Superior temporal gyrus (tissue), 1 donor: ENCODE data around the gene IDH1.

ENCODE experiments used
- DNase-seq: peaks from one replicate; pipeline ENCODE4 v3.0.0-alpha.2; 2016; ENCODE audit errors: extremely low spot score

The IDH1 gene

DNA sequence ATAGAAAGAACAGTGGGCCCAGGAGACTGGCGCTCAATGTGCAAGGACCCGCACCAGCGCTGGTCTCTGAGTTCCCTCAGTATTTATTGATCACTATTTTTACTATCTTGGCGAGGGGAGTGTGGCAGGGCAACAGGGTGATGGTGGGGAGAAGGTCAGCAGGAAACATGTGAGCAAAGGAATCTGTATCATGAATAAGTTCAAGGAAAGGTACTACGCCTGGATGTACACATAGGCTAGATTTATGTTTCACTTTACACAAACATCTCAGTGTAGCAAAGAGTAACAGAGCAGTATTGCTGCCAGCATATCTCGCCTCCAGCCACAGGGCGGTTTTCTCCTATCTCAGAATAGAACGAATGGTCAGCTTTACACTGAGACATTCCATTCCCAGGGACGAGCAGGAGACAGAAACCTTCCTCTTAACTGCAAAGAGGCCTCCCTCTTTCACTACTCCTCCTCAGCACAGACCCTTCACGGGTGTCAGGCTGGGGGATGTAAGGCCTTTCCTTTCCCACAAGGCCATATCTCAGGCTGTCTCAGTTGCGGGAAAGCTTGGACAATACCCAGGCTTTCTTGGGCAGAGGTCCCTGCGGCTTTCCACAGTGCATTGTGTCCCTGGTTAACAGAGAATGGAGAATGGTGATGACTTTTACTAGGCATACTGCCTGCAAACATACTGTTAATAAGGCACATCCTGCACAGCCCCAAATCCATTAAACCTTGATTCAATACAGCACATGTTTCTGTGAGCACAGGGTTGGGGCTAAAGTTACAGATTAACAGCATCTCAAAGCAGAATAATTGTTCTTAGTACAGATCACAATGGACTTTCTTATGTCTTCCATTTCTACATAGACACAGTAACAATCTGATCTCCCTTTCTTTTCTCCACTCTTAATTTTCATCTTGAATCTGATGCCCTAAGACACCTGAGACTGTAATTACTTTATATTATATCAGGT lies 2.3 kb upstream of the IDH1 start:
- peak; percentile 27 for DNase-seq

DNA sequence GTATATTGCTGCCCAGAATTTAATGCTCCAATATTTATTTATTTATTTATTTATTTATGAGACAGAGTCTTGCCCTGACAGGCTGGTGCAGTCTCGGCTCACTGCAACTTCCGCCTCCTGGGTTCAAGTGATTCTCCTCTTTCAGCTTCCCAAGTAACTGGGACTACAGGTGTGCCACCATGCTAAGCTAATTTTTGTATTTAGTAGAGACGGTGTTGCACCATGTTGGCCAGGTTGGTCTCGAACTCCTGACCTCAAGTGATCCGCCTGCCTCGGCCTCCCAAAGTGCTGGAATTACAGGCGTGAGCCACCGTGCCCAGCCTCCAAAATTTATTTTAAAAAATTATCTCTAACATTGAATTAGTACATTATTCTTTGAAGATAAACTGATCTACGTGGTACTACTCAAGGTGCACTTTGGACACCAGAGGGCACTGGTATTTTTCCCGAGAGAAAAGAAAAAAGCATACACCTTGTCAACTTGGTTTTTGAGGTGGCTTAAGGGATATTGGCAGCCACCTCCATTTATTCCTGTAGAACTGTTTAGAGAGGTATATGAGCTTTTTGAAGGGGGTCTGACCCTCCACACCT lies 1.4 kb upstream of the IDH1 start:
- DNase-seq = no peak

DNA sequence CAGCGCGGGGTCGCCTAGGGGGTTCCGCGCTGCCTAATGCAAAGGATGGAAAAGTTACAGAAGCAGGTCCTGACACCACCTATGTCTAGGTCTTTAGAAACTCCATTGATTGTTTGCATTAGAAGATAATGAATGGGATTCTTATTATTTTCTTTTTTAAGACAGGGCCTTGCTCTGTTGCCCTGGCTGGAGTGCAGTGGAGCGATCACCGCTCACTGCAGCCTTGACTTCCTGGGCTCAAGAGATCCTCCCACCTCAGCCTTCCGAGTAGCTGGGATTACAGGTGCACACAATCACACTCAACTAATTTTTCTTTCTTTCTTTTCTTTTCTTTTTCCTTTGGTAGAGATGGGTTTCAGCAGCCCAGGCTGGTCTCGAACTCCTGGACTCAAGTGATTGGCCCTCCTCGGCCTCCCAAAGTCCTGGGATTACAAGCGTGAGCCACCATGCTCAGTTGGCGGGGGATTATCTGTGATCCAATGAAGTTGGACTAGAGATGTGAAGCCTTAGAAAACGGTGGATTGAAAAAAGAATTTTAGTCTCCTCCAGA lies 761 bp upstream of the IDH1 start:
- no peak for DNase-seq

DNA sequence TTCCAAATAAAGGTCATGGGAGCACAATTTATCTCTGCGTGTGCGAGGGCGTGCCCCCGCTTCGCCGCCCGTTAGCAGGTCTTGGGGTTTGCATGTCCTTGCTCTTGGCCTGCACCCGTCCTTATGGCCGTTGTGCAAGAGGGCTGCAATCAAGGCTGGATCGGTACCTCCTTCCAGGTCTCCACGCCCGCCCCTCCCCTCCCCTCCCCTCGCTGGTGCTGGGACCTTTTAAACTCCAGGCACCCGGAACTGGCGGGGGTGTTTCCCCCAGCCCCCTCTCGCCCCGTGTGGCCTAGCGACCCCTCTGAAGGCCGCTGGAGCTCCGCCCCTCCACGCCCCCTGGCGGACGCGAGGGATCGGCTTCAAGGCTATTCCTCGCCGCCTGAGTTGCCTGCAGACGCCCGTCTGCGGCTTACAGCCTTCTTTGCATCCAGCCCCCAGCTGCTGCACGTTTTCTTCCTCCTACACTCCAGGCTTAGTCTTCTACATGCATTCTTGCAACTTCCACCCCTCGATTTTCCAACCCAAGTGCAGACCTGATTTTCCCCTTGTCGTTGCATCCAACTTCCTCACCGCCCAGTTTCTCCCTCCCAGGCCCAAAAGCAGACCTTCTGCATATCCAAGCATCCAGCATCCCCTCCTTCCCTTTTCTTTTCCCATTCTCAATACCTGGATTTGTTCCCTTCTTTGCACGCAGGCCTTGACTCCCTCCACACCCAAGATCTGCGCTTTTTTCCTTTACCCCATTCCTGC lies 577 bp downstream of the IDH1 start:
- DNase-seq = peak; percentile 91

DNA sequence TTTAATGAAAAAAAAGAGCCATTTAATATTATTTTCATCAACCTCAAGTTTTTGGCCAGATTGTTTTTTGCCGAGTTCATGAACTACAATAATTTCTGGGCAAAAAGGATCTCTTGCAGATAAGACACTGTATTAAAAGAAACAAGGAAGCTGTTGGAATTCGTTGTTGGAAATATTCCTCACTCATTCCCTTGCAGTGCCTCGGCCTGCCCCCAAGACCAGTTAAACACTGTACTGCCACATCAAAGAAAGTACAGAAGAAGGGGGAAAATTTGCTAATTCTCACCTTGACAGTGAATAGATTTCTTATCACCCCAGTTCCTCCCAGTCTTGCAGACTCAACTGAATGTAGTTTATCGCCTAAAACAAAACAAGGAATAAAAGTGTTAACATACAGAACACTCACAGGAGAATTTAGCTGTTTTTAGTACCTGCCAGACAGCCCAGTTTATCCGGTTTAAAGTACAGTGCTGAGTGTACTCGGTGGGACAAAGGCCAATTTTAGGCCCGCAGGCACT lies 1.2 kb downstream of the IDH1 start:
- DNase-seq = peak; percentile 38

DNA sequence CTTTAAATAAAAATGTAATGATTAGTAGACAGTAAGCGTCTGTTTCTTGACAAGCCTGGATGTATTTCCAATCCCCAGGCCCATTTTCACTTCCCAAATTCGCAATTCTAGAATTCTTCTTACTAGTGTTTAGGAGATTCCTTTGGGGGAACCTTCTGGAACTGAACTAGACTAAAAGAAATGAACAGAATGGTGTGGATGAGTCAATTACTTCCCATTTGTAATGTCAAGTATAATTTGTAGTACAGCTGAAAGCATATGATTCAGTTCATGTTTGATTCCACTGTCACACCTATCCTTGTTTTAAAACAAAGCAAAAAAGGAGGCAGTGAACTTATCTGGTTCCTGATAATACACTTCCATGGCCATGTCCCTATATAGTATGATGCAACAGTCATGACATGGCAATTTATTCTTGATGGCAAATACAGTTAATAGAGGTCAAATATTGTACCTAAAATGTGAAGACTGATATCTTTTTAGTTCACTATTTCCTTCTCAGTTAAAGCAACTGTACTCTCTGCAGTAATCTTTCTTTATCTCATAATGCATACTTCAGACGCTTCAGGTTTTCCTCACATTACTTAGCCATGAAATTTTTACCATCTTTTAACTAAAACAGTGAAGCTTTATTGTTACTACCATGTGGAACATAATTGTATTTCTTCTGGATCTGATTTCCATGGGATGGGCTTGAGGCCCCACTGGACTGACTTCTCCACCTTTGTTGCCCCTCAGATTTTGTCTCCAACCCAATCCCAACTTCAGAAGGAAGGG lies 2.0 kb downstream of the IDH1 start:
- peak; percentile 26 for DNase-seq

DNA sequence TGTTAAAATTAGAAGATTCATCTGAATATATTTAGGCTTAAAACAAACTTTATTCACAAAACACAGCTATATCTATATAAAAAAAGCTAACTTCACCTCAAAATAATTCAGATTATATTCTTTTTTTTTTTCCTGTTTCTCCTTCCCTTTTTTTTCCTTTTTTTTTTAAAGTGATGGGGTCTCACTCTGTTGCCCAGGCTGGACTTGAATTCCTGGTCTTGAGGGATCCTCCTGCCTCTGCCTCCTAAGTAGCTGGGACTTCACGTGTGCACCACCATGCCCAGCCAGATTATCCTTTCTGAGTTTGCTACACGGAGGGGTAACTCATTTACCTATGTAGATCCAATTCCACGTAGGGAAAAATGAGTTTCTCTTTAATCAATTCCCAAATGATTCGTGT lies 3.8 kb downstream of the IDH1 start:
- DNase-seq = no peak

DNA sequence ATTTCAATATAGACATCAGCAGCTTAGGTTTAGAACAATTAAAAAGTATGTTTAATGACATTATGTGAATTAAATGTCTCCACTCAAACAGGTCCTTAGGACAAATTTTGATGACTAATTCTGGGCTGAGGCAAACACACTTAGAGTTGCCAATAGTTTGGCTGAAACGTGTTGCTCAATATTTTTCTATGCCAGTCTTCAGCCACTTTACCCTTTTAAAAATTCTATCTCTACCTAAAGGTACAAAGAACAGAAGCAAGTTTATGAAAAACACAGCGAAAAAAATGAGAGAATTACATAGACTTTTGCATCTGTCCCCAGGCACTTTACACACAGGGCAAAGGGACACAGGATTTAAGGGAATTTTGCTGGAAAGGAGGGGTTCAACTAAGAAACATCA lies 4.5 kb downstream of the IDH1 start:
- no peak for DNase-seq

DNA sequence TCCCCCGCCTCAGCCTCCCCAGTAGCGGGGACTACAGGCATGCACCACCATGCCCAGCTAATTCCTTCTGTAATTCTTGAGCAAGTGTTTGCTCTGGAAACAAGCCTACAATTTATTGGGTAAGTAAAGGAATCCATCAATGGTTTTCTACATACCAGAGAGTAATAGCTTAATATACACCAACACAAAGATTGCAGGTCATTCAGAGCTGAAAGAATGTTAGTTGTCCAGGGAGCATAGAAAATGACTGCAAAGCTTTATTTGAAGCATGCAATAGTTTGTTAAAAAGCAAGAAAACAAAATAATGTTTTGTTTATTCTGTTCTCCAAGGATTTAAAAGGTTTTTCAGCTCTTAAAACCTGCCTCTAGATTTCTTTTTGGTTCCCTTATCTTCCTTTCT lies 5.6 kb downstream of the IDH1 start:
- DNase-seq = no peak

DNA sequence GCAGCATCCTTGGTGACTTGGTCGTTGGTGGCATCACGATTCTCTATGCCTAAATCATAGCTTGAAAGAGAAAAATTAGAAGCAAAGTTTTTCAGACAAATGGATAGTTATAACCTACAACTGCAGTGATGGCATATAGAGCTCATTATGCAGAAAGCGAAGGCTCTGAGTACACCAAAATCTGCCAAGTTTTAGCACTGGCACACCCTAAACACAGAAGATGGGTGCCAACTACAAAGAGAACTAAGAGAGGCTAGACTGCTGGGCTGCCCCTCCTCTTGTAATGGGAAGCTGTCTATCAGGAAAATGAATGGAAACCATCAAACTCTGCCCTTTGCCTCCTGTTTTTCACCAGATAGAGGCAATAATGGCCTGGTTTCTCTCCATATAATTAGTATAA lies 6.3 kb downstream of the IDH1 start:
- no peak for DNase-seq

DNA sequence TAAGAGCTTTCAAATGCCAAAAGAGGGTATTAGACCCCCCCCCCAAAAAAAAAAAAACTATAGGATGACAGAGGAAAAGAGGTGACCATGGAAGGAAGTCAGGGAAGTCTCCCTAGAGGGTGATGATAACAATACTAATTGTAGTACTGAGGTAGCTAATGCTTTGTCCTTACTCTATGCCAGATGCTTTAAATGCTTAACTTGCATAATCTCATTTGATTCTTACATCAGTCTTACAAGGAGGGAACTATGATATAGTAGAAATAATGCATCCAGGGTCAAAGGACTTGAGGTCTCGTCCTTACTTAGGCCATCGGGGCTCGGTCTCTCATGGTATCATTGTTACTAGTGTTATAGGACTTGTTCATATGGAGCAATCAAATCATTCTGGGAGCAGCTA lies 9.1 kb downstream of the IDH1 start:
- DNase-seq = no peak

DNA sequence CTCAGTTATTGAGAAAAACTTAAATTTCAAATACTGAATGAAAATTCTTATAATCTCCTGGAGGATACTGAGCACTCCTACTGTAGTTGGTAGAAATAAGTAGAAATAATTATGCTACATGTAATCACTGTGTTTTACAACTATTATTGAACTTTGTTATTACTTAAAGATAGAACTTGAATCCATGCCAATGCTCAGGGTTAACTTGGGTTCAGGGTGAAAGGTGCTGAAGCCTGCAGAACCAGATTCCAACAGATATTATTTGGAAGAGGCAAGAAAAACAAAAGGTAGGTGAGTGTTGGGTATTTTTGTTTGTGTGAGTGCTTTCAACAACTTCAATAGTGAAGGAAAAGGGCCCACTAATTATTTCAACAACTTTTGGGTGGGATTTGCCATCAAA lies 10.4 kb downstream of the IDH1 start:
- DNase-seq = no peak

DNA sequence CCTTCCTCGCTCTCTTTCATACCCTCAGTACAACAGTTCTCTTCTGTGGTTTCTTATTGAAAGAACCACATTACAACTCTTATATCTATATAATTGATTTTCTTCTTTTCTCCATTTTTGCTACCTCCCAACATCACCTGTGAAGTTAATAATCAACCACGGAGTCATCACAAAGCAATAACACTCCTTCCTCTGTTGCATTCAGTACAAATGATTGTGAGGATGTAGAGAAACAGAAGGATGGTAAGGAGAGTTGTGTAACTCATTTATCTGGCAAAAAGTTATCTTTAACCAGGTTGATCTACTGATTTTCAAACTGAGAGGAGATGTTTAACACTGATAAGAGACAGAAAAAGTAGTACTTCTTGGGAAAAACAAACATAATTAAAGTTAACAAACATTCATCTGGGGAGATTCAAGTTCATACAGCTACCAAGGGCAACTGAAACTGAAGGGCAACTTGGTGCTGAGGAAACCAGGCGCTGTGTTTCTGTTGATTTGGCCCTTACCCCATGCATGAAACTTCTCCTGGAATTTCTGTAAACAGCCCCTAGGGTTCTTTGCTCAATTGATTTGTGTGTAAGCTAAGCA lies 14.2 kb downstream of the IDH1 start:
- no peak for DNase-seq

DNA sequence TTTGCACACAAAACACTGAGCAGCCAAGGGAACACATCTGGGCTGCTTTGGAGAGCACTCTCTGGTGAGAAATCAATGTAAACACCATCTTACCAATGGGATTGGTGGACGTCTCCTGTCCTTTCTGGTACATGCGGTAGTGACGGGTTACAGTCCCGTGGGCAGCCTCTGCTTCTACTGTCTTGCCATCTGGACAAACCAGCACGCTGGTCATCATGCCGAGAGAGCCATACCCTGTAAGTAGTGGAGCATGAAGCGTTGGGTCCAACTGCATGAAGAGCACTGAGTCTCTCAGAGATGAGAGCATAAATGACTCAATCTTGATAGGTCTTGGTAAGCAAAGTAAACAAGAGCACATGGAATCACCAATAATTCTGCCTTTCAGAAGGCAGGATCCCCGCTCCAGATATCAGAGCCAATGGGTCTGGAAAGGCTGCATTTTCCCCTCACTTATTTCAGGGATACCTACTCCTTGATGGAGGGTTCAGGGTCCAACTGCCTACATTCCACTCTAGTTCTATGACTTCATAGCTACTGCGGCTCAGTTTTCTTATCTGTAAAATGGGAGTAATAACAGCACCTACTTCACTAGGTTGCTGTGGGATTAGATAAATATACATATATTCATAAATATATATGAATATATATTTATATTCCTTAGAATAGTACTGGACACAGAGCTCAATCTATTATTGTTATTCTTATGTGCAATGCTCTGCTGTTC lies 14.9 kb downstream of the IDH1 start:
- DNase-seq = no peak

DNA sequence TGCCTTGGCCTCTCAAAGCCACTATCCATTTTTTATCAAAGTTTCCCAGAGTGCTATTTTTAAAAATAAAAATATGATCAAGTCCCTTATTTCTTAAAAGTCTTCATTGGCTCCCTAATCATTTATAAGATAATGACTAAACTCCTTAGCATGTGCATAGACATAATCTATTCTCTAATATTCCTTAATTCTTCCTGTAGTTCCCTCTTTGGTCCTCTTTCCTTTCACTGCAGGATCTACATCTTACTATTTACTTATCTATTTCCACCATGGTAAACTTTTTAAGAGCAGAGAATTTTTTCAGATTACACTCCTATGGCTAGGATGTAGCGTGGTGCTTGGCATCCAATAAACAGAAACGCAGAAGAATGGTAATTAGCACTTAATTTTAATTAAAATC lies 19.0 kb downstream of the IDH1 start:
- no peak for DNase-seq

DNA sequence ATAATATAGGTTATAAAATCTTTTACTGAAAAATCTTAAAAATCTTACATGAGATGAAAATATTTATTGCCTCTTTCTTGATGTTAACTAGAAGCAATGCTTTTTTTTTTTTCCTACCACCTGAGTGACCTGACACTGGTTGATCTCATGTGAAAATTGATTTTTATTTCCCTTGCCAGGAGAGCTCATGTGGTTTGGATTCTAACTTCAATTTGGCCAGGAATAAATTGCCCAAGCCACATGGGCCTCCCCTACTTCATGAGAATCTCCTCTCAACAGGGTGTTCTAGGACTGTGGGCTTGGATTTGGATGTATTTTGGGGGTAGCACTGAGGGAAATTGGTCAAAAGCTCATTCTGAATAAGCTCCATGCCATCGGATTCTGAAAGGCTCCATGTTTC lies 20.1 kb downstream of the IDH1 start:
- DNase-seq = no peak

DNA sequence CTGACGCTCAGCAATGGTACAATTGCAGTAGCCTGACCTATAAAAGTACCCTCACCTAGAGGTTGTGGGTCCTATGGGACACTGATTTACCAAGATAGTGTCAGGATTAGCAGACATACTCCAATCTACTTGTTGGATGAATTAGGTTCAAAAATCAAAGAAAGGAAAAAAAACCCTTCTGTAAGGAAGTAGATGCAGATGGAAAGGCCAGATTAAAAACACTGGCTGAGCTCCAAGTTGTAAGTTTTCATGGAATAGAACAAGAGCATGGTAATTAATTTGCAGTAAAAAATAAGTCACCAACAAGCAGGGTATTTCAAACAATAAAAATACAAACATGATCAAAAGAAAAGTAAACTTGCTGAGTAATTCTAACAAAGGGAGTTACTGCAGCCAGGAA lies 26.4 kb downstream of the IDH1 start:
- DNase-seq = no peak

DNA sequence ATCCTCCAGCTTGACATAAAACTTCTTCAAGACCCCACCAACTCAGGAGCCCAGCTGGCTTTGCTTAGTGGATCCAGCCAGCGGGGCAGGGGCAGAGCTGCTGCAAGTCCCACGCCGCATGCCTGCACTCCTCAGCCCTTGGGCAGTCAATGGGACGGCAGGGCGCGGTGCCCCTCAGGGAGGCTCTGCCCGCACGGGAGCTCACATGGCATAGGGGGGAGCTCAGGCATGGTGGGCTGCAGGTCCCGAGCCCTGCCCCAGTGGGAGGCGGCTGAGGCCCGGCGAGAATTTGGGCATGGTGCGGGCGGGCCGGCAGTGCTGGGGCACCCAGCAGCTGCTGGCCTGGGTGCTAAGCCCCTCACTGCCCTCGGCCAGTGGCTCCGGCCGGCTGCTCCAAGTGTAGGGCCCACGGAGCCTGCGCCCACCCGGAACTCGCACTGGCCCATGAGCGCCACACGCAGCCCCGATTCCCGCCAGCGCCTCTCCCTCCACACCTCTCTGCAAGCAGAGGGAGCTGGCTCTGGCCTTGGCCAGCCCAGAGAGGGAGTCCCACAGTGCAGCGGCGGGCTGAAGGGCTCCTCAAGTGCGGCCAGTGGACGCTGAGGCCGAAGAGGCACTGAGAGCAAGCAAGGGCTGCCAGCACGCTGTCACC lies 27.2 kb downstream of the IDH1 start:
- DNase-seq = no peak

DNA sequence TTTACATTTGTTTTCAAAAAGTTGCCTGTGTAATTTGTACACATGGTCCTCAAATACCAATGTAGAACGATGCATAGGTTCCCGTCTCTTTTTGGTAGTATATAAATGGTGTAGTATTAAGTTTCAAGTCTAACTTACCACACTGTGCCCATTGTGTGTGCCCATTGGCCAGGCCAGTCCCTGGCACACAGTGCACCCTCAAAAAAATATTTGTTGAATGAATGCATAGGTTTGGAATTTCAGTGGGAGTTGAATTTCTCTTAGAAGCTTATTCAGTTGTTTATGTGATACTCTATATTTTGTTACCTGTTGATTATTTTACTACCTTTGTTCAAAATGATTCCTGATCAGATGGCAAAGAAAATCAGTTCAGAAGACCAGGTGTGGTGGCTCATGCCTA lies 30.1 kb downstream of the IDH1 start:
- no peak for DNase-seq

DNA sequence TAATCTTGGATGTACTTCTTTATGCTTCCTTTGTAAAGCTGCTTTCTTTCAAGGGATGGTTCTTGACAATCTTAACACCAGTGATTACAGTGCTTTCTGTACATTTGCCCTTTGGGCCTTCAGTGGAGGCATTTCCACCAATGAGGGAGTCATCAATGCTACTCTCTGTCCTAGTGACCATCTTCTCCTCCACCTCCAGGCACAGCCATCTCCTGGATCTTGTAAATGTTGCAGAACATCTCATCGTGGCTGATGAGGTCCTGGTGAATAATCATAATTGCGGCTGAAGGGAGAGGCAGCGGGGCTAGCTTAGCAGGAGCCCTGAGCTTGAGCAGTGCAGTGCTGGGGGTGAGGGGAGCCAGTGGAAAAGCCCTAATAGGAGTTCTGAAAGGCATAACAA lies 32.5 kb downstream of the IDH1 start:
- DNase-seq = no peak
